ENCODE data around the gene RASGRF1.
A peak's percentile ranks its signal among the peaks of the same experiment; 100 is the strongest.

The RASGRF1 gene

DNA sequence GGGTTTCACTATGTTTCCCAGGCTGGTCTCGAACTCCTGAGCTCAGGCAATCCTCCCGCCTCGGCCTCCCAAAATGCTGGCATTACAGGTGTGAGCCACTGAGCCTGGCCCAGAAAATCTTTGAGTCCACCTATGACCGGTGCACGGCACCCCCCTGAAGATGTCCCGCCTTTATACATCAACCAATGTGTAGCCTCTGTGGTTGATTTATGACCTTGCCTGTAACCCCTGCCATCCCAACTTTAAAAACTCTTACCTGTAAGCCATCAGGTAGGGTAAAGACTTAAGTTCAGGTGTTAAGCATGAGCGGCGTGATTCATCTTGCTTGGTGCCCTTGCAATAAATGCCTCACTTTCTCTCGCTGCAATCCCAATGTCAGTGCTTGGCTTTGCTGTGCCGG is 131.2 kb downstream of the RASGRF1 start:
- no peak for DNase-seq
- no peaks in the 10 kb centered on the region for H3K4me1 Mint-ChIP-seq
- H3K9me3 Mint-ChIP-seq, result no peaks in the 10 kb centered on the region
- ATAC-seq, result no peak
- H3K4me3 Mint-ChIP-seq, result no peak overlapping the region
- H3K27me3 Mint-ChIP-seq, result peaks cover 8% of the 10 kb centered on the region
- H3K27ac Mint-ChIP-seq, result no peak overlapping the region

DNA sequence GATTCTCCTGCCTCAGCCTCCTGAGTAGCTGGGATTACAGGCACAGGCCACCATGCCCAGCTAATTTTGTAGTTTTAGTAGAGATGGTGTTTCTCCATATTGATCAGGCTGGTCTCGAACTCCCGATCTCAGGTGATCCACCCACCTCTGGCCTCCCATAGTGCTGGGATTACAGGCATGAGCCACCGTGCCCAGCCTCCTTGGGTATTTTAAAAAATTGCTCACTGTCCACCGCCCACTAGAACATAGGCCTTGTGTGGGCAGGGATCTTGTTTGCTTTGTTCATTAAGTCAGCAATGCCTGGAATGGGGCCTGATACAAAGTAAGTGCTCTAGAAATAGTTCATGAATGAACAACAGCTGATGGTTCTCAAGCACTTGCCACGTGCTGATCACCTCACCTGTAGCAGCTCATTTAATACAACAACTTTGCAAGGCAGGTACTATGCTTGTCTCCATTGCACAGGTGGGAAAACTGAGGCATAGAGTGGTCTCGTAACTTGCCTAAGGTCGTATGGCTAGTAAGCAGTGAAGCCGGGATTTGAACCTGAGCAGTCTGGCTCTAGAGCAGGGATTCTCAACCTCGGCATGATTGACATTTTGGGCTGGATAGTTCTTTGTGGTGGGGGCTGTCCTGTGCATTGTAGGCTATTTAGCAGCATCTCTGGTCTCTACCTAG is 133.0 kb downstream of the RASGRF1 start:
- no peaks in the 10 kb centered on the region for H3K9me3 Mint-ChIP-seq
- DNase-seq (no peak), ATAC-seq (no peak)
- no peaks in the 10 kb centered on the region for H3K4me1 Mint-ChIP-seq
- H3K27ac Mint-ChIP-seq, result no peak overlapping the region
- peaks cover 8% of the 10 kb centered on the region for H3K27me3 Mint-ChIP-seq
- H3K4me3 Mint-ChIP-seq, result no peak overlapping the region

DNA sequence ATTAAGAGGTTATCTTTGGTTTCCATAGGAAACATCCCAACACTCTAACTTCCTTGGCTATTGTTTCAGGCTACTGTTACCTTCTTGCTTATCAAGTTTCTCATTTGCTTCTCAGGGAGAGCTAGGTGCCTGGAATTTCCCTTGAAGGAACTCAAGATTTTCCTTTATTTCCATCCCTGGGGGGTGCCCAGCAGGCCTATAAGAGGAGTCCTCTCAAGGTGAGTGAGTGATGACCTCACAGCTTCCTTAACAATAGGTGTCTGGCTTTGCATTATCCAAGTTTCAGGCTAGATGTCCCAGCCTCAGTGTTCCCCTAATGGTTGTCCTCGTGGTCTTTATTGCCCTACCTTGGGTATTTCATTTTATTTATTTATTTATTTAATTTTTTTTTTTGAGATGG is 133.6 kb downstream of the RASGRF1 start:
- no peak for DNase-seq
- Mint-ChIP-seq H3K4me3 (no peak overlapping the region), H3K4me1 (no peaks in the 10 kb centered on the region), H3K27me3 (peaks cover 7% of the 10 kb centered on the region), H3K27ac (no peak overlapping the region), H3K9me3 (no peaks in the 10 kb centered on the region)
- no peak for ATAC-seq

DNA sequence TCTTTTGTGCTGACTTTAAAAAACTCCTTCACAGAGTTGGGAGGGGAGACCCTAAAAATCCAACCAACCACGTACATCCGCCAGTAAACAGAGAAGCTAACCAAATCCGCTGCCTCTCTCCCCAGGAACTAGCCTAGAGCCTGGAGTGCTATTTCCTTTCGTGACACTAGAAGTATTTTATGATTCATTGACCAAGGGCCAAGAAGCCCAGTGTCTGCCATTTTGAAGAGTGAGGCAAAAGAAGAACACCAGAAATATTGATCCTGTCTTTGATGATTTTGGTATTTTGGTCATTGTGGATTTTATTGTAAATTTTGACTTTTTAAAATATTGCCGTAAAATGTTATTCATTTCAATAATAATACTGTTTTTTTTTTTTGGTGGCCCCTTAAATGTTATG is 135.2 kb downstream of the RASGRF1 start:
- DNase-seq (no peak), ATAC-seq (no peak)
- Mint-ChIP-seq H3K9me3 (no peaks in the 10 kb centered on the region), H3K4me3 (no peak overlapping the region), H3K27ac (no peak overlapping the region), H3K4me1 (peaks cover 10% of the 10 kb centered on the region), H3K27me3 (no peaks in the 10 kb centered on the region)

DNA sequence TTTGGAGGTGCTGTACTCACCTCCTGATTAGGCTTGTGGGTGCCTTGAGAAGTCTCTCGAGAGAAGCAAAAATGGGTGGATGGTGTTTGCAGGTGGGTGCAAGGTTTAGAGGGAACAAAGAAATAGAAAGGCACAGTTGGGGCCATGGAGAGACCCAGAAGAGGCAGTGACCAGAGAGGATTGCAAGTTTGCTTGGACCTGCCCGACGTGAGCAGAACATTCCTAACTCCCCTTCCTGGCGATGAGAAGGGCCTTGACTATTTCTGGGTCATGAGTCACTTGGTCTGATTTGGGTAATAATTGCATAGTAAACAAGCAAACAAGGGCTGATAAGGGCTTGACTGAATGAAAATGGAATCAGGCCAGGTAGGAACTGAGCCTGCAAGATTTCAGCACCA is 138.7 kb downstream of the RASGRF1 start:
- H3K9me3 Mint-ChIP-seq, result no peaks in the 10 kb centered on the region
- H3K27ac Mint-ChIP-seq, result peak overlapping the region in 1 of 2 donors; percentile 42
- peaks cover 7% of the 10 kb centered on the region for H3K27me3 Mint-ChIP-seq
- no peak for ATAC-seq
- DNase-seq, result no peak
- H3K4me3 Mint-ChIP-seq, result no peak overlapping the region
- H3K4me1 Mint-ChIP-seq, result peaks cover 10% of the 10 kb centered on the region

DNA sequence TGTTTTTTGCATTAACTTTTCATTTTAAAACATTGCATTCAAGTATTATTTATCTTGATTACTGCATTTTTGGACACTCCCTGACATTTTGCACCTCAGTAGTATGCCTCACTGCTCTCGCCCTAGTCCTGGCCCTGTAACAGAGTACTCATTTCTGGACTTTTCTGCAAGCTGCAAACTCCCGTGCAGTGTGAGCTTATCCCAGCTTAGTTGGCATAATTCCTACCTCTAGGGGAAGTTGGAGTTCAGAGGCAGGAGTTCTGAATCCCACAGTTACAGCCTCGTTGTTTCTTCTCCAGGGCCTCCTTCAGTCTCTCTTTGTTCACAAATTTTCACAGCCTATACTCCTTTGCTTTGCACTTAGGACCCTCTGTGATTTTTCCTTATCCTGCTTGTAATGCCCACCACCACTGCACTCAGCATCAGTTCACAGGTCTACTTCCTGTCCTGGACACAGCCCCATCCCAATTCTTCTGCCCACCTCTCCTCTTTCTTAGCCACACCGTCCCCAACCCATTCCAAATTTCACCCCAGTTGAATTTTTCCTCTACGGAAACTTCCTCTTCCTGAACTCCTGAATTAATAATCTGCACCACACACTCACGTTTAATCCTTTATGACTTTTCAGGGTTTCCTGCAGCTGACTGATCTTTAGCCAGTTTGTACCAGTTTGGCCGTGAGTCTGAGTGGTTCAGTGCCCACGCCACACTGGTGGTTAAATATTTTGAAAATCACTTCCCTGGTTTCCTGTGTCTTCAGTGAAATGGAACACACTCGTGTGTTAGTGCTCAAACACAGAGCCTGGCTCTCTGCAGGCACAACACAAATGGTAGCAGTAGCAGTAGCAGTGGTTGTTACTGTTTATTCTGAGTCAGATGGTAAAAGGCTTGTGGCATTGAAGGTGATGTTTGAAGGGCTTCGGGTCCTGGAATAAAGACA is 139.4 kb downstream of the RASGRF1 start:
- Mint-ChIP-seq H3K27me3 (peaks cover 14% of the 10 kb centered on the region), H3K4me1 (peaks cover 10% of the 10 kb centered on the region), H3K27ac (peak overlapping the region in 1 of 2 donors; percentile 42), H3K4me3 (no peak overlapping the region), H3K9me3 (no peaks in the 10 kb centered on the region)
- DNase-seq, result no peak
- no peak for ATAC-seq

DNA sequence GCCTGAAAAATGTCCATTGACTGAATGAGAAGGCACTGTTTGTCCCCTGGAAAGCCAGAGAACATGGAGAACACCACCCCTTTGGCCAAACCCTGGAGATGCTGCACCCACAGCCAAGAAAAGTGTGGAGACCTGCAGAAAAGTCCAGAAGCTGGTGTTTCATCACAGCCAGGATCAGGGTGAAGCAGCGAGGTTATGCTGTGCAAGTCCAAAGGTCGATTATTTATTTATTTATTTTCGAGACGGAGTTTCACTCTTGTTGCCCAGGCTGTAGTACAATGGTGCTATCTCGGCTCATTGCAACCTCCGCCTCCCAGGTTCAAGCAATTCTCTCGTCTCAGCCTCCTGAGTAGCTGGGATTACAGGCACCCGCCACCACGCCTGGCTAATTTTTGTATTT is 140.2 kb downstream of the RASGRF1 start:
- DNase-seq, result no peak
- no peak for ATAC-seq
- Mint-ChIP-seq H3K9me3 (no peaks in the 10 kb centered on the region), H3K27ac (no peak overlapping the region), H3K27me3 (peaks cover 22% of the 10 kb centered on the region), H3K4me3 (no peak overlapping the region), H3K4me1 (peaks cover 11% of the 10 kb centered on the region)

DNA sequence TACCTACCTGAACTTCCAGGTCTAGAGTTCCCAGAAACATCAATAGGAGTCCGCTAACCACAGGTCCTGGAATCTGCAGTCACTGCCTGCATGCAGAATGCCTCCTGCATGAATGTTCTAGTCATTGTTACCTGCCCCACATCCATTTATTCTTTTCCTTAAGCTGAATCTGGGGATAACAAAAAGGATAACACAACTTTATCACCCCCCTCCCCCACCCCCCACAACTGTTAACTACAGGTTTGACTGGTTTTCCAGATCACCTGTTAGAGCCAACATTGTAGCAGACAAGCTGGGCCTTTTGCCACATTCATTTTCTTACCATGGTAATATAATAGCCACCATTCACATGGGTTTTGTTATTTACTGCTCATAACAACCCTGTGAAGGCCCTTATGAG is 141.1 kb downstream of the RASGRF1 start:
- H3K4me1 Mint-ChIP-seq, result peaks cover 19% of the 10 kb centered on the region
- no peak for ATAC-seq
- no peak overlapping the region for H3K27ac Mint-ChIP-seq
- H3K27me3 Mint-ChIP-seq, result peaks cover 31% of the 10 kb centered on the region
- no peak for DNase-seq
- no peaks in the 10 kb centered on the region for H3K9me3 Mint-ChIP-seq
- no peak overlapping the region for H3K4me3 Mint-ChIP-seq

DNA sequence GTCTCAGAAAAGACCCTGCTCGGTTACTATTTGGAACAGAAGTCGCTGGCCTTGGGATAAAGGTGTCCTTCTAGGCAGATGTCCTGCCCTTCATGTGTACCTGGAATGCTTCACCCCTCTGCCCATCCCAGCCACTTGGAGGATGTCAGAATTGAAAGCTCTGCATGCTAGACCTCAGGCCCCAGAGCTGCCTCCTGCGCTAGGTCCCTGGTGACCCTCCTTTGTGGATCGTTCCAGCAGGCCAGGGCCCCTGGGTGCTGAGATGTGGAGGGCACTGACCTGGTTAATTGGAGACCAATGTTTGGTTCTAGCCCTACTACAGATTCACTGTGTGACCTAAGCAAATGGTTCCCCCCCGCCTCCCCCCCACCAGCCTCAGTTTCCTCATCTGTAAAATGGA is 143.1 kb downstream of the RASGRF1 start:
- H3K4me1 Mint-ChIP-seq, result peaks cover 27% of the 10 kb centered on the region
- DNase-seq (no peak), ATAC-seq (no peak)
- H3K27ac Mint-ChIP-seq, result no peak overlapping the region
- no peak overlapping the region for H3K4me3 Mint-ChIP-seq
- H3K9me3 Mint-ChIP-seq, result no peaks in the 10 kb centered on the region
- peaks cover 48% of the 10 kb centered on the region for H3K27me3 Mint-ChIP-seq

DNA sequence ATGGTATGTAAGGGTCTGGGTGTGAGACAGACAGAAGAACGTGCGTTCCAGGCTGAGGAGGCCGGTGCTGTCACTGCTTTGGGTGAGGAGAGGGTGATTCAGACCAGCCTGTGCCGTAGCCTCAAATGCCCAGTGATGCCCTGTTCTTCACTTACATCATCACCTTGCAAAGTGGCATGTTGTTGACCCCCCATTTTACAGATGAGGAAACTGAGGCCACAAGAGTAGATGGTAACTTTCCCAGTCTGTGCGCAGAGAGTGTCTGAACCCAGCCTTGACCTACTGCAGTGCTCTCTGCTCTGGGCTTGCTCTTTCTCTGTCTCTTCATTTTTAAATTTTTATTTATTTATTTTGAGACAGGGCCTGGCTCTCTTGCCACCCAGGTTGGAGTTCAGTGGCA is 144.1 kb downstream of the RASGRF1 start:
- peaks cover 51% of the 10 kb centered on the region for H3K27me3 Mint-ChIP-seq
- peaks cover 23% of the 10 kb centered on the region for H3K4me1 Mint-ChIP-seq
- no peak for ATAC-seq
- H3K9me3 Mint-ChIP-seq, result no peaks in the 10 kb centered on the region
- no peak overlapping the region for H3K4me3 Mint-ChIP-seq
- no peak overlapping the region for H3K27ac Mint-ChIP-seq
- no peak for DNase-seq

DNA sequence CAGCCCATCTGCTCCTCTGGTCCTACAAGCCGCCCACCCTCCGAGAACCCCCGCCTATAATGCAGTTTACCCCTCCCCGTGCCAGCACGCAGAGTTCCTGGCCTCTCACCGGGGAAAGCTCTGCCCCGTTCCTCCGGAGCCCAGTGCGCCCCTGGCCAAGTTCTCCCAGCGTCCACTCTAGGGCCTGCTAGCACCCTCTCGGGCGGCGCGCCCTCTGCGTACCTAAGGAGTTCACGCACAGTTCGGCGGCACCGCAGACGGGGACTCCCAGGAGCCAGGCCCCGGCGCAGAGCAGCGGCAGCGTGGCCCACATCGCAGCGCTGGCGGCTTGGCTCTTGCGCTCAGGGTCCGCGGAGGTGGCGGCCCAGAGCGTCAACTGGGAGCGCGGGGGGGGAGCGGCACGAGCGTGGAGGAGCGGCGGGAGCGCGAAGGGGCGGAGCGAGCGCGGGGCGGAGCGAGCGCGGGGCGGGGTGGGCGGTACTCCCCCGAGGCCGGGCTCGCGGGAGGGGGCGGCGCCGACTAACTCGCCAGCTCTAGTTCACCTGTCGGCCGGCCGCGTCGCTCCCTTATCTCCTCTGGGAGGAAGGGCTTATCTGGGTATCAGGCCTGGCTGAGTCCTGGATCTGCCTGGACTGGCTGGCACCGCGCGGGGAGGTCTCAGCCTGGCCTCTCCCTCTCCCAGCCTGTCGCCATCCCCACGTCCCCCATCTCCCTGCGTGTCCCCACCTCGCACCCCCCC is 145.7 kb downstream of the RASGRF1 start, which contains the start of gene CTSH:
Gene CTSH, minus strand, starts transcription at position 378 of the 739 bp plus-strand sequence. Its CDS starts 65 bp downstream, at position 313.
- H3K4me3 Mint-ChIP-seq, result peak within 1 kb of the TSS; percentile 78 to 80
- peak; percentile 61 to 65 for DNase-seq
- H3K27ac Mint-ChIP-seq, result peak within 1 kb of the TSS in 1 of 2 donors; percentile 33
- no peaks in the 10 kb centered on the region for H3K9me3 Mint-ChIP-seq
- H3K27me3 Mint-ChIP-seq, result peaks cover 51% of the 10 kb centered on the region
- H3K4me1 Mint-ChIP-seq, result peaks cover 17% of the 10 kb centered on the region
- ATAC-seq, result peak; percentile 78

DNA sequence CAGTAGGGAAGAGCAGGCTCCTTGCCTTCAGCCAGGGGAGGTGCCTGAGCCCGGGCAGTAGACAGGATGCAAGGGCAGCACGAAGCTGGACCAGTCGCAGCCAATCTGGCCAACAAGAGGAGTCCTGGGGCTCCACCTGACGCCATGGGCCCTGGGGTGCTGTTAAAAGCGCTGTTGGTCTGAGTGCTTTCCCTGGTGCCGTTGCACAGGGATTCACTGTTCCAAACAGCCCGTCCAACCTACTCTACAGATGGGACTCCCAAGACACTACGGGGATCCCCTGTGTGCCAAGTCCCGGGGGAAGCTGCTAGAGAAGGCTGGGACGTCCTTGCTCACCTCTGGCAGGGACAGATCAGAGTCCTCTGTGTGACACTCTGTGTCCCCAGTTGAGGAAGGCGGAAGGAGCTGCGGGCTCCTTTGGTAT is 146.4 kb downstream of the RASGRF1 start:
- no peak overlapping the region for H3K27ac Mint-ChIP-seq
- peaks cover 20% of the 10 kb centered on the region for H3K4me1 Mint-ChIP-seq
- ATAC-seq (peak; percentile 2), DNase-seq (no peak)
- H3K9me3 Mint-ChIP-seq, result no peaks in the 10 kb centered on the region
- H3K27me3 Mint-ChIP-seq, result peaks cover 51% of the 10 kb centered on the region
- H3K4me3 Mint-ChIP-seq, result peak overlapping the region; percentile 78 to 80

DNA sequence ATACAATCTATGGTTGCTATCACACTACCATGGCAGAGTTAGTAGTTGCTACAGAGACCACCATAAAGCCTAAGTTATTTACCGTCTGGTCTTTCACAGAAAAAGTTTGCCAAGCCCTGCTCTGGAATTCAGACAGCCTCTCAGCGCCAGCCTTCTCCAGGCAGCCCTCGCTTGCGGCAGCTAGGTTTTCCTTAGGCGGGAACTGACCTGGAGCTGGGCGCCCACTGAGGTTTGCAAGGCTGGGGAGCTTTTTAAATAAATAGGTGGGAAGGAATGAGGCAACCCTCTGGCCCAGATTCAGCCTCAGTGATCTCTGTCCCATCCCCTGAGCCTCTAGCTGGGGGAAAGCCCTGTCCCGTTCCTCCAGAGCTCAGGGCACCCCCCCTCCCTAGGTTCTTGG is 146.9 kb downstream of the RASGRF1 start:
- Mint-ChIP-seq H3K27me3 (peaks cover 51% of the 10 kb centered on the region), H3K27ac (no peak overlapping the region), H3K4me1 (peaks cover 25% of the 10 kb centered on the region), H3K4me3 (peak overlapping the region in 1 of 2 donors; percentile 36), H3K9me3 (no peaks in the 10 kb centered on the region)
- DNase-seq (no peak), ATAC-seq (no peak)

DNA sequence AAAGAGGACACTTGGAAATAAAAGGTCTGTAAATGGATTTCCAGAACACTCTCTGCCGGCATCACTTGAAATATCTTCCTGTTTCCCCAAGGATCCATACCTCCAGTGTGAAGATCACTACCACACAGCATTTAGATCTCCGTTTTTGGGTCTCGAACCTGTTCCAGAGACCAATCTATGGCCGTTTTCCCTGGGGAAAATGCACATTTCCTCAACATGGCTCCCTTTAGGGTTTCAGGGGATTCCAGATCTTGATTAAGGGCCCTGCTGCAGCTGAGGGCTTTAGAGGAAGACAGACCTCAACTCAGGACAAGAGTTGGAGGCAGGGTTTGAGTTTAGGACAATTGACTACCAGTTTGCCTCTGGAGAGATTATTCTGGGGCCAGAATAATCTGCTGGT is 147.8 kb downstream of the RASGRF1 start:
- no peak for DNase-seq
- Mint-ChIP-seq H3K27me3 (peaks cover 51% of the 10 kb centered on the region), H3K9me3 (no peaks in the 10 kb centered on the region), H3K4me1 (peaks cover 33% of the 10 kb centered on the region), H3K4me3 (no peak overlapping the region), H3K27ac (no peak overlapping the region)
- ATAC-seq, result no peak

DNA sequence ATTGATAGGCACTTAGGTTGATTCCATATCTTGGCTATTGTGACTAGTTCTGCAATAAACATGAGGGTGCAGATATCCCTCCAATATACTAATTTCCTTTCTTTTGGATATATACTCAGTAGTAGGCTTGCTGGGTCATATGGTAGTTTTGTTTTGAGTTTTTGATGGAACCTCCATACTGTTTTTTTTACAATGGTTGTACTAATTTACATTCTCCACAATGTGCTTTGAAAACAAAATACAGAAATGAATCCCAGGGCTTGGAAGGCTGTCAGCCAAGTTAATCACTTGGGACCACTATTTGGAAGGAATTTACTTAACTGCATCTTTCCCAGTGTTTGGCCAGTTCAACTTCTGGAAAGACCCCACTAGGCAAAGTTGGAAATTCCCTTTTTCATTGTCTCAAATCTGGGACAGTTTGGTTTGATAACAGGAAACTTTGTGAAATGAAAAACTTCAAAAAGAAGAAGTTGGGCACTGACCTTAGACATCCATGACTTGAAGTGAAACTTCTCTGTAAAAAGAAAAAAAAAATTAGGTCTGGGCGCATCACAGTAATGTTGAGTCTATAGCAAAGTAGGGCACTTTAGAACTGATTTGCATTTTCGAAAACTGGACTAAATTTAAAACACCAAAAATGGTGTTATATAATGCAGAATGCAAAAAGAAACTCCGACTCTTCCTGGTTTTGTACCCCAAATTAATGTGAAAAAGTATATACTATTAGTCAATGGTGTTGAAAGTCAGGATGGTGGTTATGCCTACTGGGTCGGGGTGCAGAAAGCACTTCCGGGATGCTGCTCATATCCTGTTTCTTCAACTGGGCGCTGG is 151.7 kb downstream of the RASGRF1 start:
- Mint-ChIP-seq H3K4me1 (peaks cover 38% of the 10 kb centered on the region), H3K27me3 (peaks cover 23% of the 10 kb centered on the region), H3K9me3 (no peaks in the 10 kb centered on the region), H3K27ac (no peak overlapping the region), H3K4me3 (no peak overlapping the region)
- ATAC-seq, result peak; percentile 55
- no peak for DNase-seq

All from stimulated activated naive CD8-positive, alpha-beta T cell treated with anti-CD3 and anti-CD28 coated beads, Interleukin-15, amount 100 ng/mL, for 72 hours (primary cell).